CD4-positive, alpha-beta T cell treated with Interleukin-1 beta for 1 hour (primary cell): ENCODE results near the gene MPRIP.

ENCODE experiments used
- DNase-seq, 2 donors: peaks; one replicate each; pipeline ENCODE4 v3.0.0-alpha.2; 2020 to 2022

Gene MPRIP

GRCh38 chr17:17242246-17242645, 200.0 kb downstream of the MPRIP start:
- no peak for DNase-seq
